HepG2 (cell line): ENCODE results near the gene ZNF511. TPM values are rescaled to one million over a fixed set of nuclear protein-coding genes. Genes with fewer than 3 reads are reported as not detected.
A peak's percentile ranks its signal among the peaks of the same experiment; 100 is the strongest.

ENCODE experiments used
- ARNTL ChIP-seq: sonication (generic); formaldehyde crosslinking; IDR thresholded peaks from 2 replicates; pipeline ENCODE4 v1.4.0; 2020; ENCODE audit warnings: mild to moderate bottlenecking, missing genetic modification reagents
- HNRNPLL ChIP-seq: fragments of 200-400 bp; formaldehyde crosslinking; IDR thresholded peaks from 2 replicates; pipeline ENCODE4 v1.6.1; 2017; ENCODE audit warnings: mild to moderate bottlenecking, low read depth, low read length; ENCODE audit not compliant: poor library complexity, severe bottlenecking
- NRL ChIP-seq: sonication (generic); formaldehyde crosslinking; IDR thresholded peaks from 2 replicates; pipeline ENCODE4 v1.5.0; 2020; ENCODE audit warnings: missing genetic modification reagents, mild to moderate bottlenecking, moderate library complexity, borderline replicate concordance
- PLRG1 ChIP-seq: fragments of 450-650 bp; conservative IDR thresholded peaks from 2 replicates; pipeline ENCODE4 v1.6.1; 2016
- POLR2G ChIP-seq: fragments of 200-400 bp; formaldehyde crosslinking; IDR thresholded peaks from 2 replicates; pipeline ENCODE4 v1.6.1; 2018; ENCODE audit warnings: mild to moderate bottlenecking, low read depth, low read length, moderate library complexity
- SNAPC5 ChIP-seq: sonication (generic); formaldehyde crosslinking; IDR thresholded peaks from 2 replicates; pipeline ENCODE4 v1.8.1; 2023; ENCODE audit warnings: mild to moderate bottlenecking, missing genetic modification reagents, borderline replicate concordance
- THRA ChIP-seq: sonication (generic); formaldehyde crosslinking; IDR thresholded peaks from 2 replicates; pipeline ENCODE4 v1.4.0; 2020; ENCODE audit warnings: missing genetic modification reagents, borderline replicate concordance
- ZBTB34 ChIP-seq: sonication (generic); formaldehyde crosslinking; IDR thresholded peaks from 2 replicates; pipeline ENCODE4 v1.8.0; 2022; ENCODE audit warnings: mild to moderate bottlenecking, missing genetic modification reagents
- ZFY ChIP-seq: sonication (generic); formaldehyde crosslinking; IDR thresholded peaks from 2 replicates; pipeline ENCODE4 v1.4.0; 2020; ENCODE audit warnings: missing genetic modification reagents
- ZNF160 ChIP-seq: sonication (generic); formaldehyde crosslinking; IDR thresholded peaks from 2 replicates; pipeline ENCODE4 v1.8.0; 2022; ENCODE audit warnings: mild to moderate bottlenecking, inconsistent platforms, missing genetic modification reagents
- ZNF230 ChIP-seq: sonication (generic); formaldehyde crosslinking; IDR thresholded peaks from 2 replicates; pipeline ENCODE4 v1.4.0; 2020; ENCODE audit warnings: mild to moderate bottlenecking, missing genetic modification reagents
- ZSCAN21 ChIP-seq: sonication (generic); formaldehyde crosslinking; IDR thresholded peaks from 2 replicates; pipeline ENCODE4 v1.8.0; 2022; ENCODE audit warnings: mild to moderate bottlenecking, missing genetic modification reagents, moderate library complexity, borderline replicate concordance
- ZSCAN25 ChIP-seq: sonication (generic); formaldehyde crosslinking; IDR thresholded peaks from 2 replicates; pipeline ENCODE4 v1.8.0; 2022; ENCODE audit warnings: mild to moderate bottlenecking, missing genetic modification reagents
- polyA plus RNA-seq, 8 experiments: library from polyadenylated mRNA; depleted of rRNA in 3 of 8; stranded (reverse) in 7 of 8; unstranded in 1 of 8; fragments of >200 nt; fragmentation: Illumina TruSeq in 4 of 8; extraction: Trizol in 4 of 8; gene quantifications; 2 replicates each; pipeline versions ENCODE4 v1.2.1 to v1.2.3, GENCODE V29; 2011 to 2016; ENCODE audit warnings: low read depth in 4 of 8, missing spikeins in 1 of 8, mixed read lengths in 1 of 8; ENCODE audit not compliant: insufficient read depth in 1 of 8
- total RNA-seq, 5 experiments: library from RNA; depleted of rRNA; stranded (reverse); fragments of >200 nt; fragmentation: Illumina TruSeq; extraction: Trizol; gene quantifications; 2 replicates each; pipeline ENCODE4 v1.2.3, GENCODE V29; 2016; ENCODE audit warnings: low read depth in 1 of 5
- TF ChIP-seq, protein P1 (sequence below): sonication (generic); formaldehyde crosslinking; IDR thresholded peaks from 2 replicates; pipeline ENCODE4 v1.5.0; 2020; ENCODE audit warnings: missing genetic modification reagents
- TF ChIP-seq, protein P2 (sequence below): IDR thresholded peaks from 2 replicates; pipeline ENCODE4 v1.6.1; 2016; ENCODE audit warnings: missing genetic modification reagents, missing compliant biosample characterization
- TF ChIP-seq, protein P3 (sequence below): sonication (generic); formaldehyde crosslinking; IDR thresholded peaks from 2 replicates; pipeline ENCODE4 v1.5.0; 2020; ENCODE audit warnings: missing genetic modification reagents
- TF ChIP-seq, protein P4 (sequence below): sonication (generic); formaldehyde crosslinking; IDR thresholded peaks from 2 replicates; pipeline ENCODE4 v1.4.0; 2020; ENCODE audit warnings: missing genetic modification reagents, low read depth, mild to moderate bottlenecking, borderline replicate concordance
- TF ChIP-seq, protein P5 (sequence below): IDR thresholded peaks from 2 replicates; pipeline ENCODE4 v1.6.1; 2016; ENCODE audit warnings: low read depth

Gene ZNF511
- total and polyA plus RNA-seq, 2 of the 13 experiments (the other 11 are each of a cell fraction or from before 2014, with no cell fraction given) = 35.6 to 66.4 TPM

DNA sequence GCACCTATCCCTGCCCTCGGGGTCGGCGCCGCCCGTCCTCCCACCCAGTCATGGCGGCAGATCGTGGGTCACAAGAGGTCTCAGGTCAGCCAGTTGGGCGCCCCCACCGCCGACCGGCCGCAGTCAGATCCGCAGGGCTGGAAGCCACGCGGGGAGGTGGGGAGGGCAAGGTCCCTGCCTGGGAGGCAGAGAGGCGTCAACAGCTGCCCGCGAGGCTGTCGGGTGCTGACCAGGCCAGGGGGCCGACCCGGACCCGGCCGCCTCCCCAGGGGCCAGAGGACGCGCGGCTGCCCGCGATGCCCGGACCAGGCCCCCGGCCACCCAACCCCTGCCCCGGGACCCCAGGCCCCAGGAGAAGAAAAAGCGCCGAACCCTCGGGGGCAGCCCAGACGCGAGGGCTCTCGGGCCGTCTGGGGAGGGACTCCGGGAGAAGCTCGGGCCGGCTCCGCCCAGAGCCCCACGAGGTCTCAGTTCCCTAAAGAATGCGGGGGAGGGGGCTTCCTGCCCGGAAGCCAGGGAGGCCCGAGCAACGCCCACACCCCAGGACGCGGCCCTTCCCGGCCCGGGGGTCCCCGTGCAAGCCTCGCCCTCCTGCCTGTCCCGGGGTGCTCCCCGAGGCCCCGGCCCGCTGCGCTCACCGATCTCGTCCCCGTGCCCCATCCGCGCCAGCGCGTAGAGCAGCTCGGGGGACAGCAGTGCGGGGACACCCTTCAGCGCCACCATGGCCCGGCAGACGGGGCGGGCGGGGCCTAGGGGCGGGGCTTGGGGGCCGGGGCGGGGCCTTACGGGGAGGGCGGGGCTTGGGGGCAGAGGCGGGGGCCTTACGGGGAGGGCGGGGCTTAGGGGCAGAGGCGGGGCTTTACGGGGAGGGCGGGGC is 48.8 kb downstream of the ZNF511 start, which contains the start of gene FUOM (continued):
- TF ChIP-seq THRA (CRISPR knock-in tag) (peak; percentile 35; the same call in 1 of the 2 replicates), ZSCAN25 (CRISPR knock-in tag) (peak; percentile 58; the same call in 1 of the 2 replicates), SNAPC5 (CRISPR knock-in tag) (no peak), ARNTL (CRISPR knock-in tag) (no peak), ZNF230 (CRISPR knock-in tag) (no peak), POLR2G (peak; percentile 72), ZFY (CRISPR knock-in tag) (peak; percentile 73; the same call in 1 of the 2 replicates), PLRG1 (no peak), ZSCAN21 (CRISPR knock-in tag) (peak; percentile 30; the same call in 1 of the 2 replicates), ZBTB34 (CRISPR knock-in tag) (0 out of 2 replicates have a peak, but pooled peaks have one; percentile 12), NRL (CRISPR knock-in tag) (0 out of 2 replicates have a peak, but pooled peaks have one; percentile 14), ZNF160 (CRISPR knock-in tag) (peak; percentile 66; the same call in 1 of the 2 replicates), HNRNPLL (peak; percentile 31)
- TF ChIP-seq, protein P1, sequence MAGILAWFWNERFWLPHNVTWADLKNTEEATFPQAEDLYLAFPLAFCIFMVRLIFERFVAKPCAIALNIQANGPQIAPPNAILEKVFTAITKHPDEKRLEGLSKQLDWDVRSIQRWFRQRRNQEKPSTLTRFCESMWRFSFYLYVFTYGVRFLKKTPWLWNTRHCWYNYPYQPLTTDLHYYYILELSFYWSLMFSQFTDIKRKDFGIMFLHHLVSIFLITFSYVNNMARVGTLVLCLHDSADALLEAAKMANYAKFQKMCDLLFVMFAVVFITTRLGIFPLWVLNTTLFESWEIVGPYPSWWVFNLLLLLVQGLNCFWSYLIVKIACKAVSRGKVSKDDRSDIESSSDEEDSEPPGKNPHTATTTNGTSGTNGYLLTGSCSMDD (CRISPR knock-in tag) = no peak
- TF ChIP-seq, protein P2, sequence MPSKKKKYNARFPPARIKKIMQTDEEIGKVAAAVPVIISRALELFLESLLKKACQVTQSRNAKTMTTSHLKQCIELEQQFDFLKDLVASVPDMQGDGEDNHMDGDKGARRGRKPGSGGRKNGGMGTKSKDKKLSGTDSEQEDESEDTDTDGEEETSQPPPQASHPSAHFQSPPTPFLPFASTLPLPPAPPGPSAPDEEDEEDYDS (CRISPR knock-in tag) = peak; percentile 43
- TF ChIP-seq, protein P3, sequence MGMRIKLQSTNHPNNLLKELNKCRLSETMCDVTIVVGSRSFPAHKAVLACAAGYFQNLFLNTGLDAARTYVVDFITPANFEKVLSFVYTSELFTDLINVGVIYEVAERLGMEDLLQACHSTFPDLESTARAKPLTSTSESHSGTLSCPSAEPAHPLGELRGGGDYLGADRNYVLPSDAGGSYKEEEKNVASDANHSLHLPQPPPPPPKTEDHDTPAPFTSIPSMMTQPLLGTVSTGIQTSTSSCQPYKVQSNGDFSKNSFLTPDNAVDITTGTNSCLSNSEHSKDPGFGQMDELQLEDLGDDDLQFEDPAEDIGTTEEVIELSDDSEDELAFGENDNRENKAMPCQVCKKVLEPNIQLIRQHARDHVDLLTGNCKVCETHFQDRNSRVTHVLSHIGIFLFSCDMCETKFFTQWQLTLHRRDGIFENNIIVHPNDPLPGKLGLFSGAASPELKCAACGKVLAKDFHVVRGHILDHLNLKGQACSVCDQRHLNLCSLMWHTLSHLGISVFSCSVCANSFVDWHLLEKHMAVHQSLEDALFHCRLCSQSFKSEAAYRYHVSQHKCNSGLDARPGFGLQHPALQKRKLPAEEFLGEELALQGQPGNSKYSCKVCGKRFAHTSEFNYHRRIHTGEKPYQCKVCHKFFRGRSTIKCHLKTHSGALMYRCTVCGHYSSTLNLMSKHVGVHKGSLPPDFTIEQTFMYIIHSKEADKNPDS = peak; percentile 40; the same call in 1 of the 2 replicates
- TF ChIP-seq, protein P4, sequence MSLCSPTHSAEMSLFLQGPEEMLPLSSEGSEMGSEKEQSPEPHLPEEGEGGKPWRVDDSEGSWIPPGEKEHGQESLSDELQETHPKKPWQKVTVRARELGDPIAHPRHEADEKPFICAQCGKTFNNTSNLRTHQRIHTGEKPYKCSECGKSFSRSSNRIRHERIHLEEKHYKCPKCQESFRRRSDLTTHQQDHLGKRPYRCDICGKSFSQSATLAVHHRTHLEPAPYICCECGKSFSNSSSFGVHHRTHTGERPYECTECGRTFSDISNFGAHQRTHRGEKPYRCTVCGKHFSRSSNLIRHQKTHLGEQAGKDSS (CRISPR knock-in tag) = peak; percentile 77; the same call in 1 of the 2 replicates
- TF ChIP-seq, protein P5, sequence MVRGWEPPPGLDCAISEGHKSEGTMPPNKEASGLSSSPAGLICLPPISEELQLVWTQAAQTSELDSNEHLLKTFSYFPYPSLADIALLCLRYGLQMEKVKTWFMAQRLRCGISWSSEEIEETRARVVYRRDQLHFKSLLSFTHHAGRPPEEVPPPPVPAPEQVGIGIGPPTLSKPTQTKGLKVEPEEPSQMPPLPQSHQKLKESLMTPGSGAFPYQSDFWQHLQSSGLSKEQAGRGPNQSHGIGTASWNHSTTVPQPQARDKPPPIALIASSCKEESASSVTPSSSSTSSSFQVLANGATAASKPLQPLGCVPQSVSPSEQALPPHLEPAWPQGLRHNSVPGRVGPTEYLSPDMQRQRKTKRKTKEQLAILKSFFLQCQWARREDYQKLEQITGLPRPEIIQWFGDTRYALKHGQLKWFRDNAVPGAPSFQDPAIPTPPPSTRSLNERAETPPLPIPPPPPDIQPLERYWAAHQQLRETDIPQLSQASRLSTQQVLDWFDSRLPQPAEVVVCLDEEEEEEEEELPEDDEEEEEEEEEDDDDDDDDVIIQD (CRISPR knock-in tag) = no peak
